GM12891 (cell line): Measurements from ENCODE around the gene DNAI4.

Experiments used
- POLR2A ChIP-seq: IDR thresholded peaks from 2 replicates; pipeline ENCODE4 v1.6.1; 2011; ENCODE audit warnings: low read depth, low read length, control low read depth
- POLR2AphosphoS5 ChIP-seq: IDR thresholded peaks from 2 replicates; pipeline ENCODE4 v1.6.1; 2011; ENCODE audit warnings: low read depth, low read length, control low read depth
- TAF1 ChIP-seq: IDR thresholded peaks from 2 replicates; pipeline ENCODE4 v1.6.1; 2011; ENCODE audit warnings: low read depth, low read length, control low read depth

DNA sequence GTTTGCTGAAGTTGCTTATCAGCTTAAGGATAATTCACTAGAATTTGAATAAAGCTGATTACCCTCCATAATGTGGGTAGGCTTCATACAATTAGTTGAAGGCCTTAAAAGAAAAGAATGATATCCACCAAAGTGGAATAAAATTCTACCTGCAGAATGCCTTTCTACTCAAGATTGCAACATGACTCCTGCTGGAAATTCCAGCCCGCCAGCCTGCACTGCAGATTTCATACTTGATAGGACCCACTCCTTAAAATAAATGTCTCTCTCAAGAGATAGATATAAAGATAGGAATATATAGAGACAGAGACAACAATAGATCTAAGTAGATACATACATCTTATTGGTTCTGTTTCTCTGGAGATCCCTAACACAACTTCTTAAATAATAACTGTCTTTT lies 99.9 kb downstream of the DNAI4 start:
- TF ChIP-seq POLR2A (no peak), TAF1 (no peak), POLR2AphosphoS5 (no peak)
